CMK (cell line): ENCODE data around the gene TPT1.
A peak's percentile ranks its signal among the peaks of the same experiment; 100 is the strongest.
"Not testable (repeated sequence)": the region's sequence is repeated elsewhere in the genome, so short reads cannot be mapped to it uniquely, and the experiment has no call there.

ENCODE experiments used
- DNase-seq: peaks from one replicate; pipeline ENCODE4 v3.0.0-alpha.2; 2010; ENCODE audit warnings: low read depth

Gene TPT1

GRCh38 chr13:45367358-45367757, 26.4 kb upstream of the TPT1 start:
- no peak for DNase-seq

DNA sequence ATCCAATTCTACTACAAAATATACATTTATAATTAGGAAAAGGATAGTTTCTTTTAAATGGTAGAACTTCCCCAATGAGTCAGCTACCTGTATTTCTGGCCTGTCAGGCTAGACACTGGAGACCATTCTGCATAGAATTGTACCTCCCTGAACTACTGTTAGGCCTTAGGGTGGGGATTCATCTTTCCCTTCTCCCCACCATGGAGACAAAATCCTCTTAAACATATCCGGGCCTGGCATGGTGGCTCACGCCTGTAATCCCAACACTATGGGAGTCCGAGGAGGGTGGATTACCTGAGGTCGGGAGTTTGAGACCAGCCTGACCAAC, 24.5 kb upstream of the TPT1 start:
- DNase-seq, result no peak

DNA sequence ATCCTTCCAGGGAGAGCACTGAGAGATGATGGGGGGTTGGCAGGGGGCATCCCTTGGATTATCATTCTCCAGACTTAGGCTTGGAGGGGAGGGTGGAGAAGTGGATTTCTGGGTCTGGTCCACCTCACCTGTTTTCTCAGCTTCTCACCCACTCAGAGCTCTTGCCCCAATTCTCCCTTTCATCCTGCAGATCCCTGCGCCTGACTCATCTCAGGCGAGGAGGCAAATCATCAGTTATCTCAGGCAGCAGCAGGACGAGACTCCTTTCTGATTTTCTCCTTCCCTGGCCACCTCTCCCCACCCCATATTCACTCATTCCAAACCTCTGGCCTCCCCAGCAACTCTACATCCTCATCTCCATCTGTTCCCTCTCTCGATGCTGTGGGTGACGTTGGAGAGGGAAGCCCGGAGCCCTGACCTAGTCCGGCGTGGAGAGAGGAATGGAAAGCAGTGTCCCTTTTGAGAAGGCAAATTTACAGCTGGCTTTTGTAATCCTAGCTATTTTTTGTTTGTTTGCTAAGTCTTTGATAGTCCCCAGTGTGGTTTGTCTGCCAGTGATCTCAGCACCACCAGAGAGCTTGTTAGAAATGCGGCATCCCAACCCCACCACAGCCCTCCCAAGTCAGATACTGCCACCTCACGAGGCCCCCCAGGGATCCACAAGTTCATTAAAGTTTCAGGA, 24.0 kb upstream of the TPT1 start:
- DNase-seq, result no peak

DNA sequence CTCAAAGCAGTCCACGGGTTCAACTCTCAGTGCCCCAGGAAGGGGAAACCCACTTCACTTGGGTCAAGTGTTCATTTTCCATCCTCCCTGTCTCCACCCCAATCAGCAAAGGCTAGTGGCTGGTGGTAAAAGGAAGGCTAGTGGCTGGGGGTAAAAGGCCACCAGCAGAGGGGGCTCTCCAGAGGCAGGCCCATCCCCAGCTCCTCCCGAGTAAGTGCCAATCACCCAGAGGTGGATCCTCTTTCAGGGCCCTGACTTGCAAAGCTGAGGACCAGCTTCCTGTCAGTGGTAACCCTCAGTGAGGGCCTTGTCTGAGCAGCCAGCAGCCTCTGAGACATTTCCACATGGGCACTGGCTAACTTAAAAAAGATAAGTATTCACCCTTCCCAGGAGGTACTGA, 22.0 kb upstream of the TPT1 start:
- peak; percentile 39 for DNase-seq

- DNase-seq, result no peak
Measured at GRCh38 chr13:45361596-45362206, 20.7 kb upstream of the TPT1 start.

DNA sequence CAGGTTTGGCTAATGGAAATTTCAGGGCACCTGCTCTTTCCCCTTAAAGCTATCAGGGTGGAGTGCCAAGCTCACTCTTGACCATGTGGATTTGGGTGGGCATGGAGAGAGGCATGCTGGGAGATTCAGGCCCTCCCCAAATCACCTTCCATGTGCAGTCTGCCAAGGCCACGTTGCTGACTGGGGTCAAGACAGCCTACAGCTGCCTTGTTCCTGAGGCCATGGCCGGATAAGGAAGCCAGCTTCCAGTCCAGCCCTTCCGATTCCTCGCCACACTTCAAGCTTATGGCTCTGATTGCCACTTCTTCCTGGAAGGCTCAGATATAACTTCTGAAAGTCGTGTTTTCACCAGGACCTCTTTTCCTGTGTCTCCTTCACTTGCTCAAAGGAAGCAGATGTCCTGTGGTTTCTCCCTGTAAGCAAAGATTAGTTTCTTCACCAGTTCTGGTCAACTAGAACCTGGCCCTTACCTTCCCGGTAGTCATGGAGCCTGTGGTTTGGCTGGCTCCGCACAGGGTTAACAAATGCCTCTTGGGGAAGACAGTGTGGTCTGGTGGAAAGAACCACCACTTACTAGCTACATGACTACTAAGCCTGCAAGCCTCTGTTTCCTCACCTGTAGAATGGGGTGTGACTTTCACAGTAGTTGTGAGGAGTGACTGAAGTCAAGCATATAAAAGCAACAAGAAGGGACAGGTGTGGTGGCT, 16.1 kb upstream of the TPT1 start:
- DNase-seq, result peak; percentile 81

DNA sequence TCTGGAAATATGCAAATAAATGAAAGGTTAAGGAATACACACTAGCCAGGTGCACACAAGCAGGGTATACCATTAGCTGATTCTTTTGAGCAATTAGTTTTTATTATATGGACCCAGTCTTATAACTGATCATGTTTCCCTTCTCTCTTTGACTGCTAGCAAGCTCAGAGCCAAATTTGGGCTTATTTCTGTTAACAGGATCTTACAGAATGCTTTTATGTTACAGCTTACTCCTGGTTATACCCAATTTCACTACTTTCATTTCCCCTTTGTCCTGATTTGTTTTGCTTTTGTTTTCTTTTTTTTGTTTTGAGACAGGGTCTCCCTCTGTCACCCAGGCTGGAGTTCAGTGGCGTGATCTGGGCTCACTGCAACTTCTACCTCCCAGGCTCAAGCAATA, 12.9 kb upstream of the TPT1 start:
- no peak for DNase-seq

GRCh38 chr13:45352031-45352430, 11.0 kb upstream of the TPT1 start:
- DNase-seq, result no peak

GRCh38 chr13:45350152-45350551, 9.2 kb upstream of the TPT1 start:
- DNase-seq, result no peak

GRCh38 chr13:45349438-45349837, 8.5 kb upstream of the TPT1 start:
- no peak for DNase-seq

DNA sequence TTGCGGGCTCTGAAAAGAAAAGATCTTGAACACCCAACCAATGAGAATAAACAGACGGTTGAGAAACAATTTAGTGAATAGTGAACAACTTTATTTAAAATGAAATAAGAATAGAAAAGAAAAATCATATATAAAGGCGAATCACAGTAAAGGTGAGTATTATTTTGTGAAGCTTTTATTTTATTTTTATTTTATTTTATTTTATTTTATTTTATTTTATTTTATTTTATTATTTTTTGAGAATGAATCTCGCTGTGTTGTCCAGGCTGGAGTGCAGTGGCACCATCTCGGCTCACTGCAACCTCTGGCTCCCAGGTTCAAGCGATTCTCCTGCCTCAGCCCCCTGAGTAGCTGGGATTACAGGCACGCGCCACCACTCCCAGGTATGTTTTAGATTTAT, 3.1 kb upstream of the TPT1 start:
- not testable (repeated sequence) for DNase-seq

GRCh38 chr13:45343102-45343501, 2.1 kb upstream of the TPT1 start:
- not testable (repeated sequence) for DNase-seq

GRCh38 chr13:45342668-45343067, 1.7 kb upstream of the TPT1 start:
- not testable (repeated sequence) for DNase-seq

DNA sequence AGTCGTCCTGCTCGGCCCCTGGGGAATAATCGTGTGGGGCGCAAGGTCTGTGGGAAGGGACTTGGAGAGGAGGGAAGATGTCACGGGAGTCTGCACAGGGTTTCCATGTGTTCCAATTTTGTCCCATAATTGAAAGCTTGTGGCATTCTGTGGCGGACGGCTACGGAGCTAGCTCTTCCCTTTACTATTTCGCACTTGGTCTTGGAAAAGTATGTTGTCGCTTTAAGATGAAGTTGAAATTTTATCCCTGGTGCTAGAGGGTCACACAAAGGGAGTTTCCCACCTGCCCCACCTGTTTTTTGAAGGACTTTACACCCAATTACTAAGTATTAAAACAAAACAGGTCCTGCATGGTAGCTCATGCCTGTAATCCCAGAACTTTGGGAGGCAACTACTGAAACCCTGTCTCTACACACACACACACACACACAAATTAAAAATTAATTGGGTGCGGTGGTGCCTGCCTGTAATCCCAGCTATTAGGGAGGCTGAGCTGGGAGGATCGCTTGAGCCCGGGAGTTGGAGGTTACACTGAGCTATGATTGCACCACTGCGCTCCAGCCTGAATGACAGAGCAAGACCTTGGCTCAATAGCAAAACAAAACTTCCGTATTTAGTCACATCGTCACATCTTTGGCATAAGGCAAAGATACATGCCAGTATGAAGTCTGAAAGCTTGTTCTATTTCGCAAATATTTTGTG, 967 bp upstream of the TPT1 start:
- no peak for DNase-seq

GRCh38 chr13:45340422-45341033, 455 bp downstream of the TPT1 start:
- DNase-seq, result no peak

DNA sequence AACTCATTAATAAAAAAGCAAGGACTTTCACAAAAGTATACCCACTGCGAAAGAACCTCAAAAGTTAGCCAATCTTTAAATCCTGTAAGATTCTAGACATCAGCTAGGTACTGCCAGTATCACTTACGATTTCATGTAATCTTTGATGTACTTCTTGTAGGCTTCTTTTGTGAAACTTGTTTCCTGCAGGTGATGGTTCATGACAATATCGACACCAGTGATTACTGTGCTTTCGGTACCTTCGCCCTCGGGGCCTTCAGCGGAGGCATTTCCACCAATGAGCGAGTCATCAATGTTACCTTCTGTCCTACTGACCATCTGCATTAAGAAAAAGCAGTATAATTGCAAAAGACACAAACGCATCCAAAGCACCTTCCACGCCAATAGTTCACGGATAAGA, 1.1 kb downstream of the TPT1 start:
- DNase-seq, result no peak

GRCh38 chr13:45339399-45339798, 1.6 kb downstream of the TPT1 start:
- DNase-seq, result no peak

GRCh38 chr13:45337803-45338202, 3.2 kb downstream of the TPT1 start:
- no peak for DNase-seq

- no peak for DNase-seq
Measured at GRCh38 chr13:45337395-45337794, 3.6 kb downstream of the TPT1 start.

DNA sequence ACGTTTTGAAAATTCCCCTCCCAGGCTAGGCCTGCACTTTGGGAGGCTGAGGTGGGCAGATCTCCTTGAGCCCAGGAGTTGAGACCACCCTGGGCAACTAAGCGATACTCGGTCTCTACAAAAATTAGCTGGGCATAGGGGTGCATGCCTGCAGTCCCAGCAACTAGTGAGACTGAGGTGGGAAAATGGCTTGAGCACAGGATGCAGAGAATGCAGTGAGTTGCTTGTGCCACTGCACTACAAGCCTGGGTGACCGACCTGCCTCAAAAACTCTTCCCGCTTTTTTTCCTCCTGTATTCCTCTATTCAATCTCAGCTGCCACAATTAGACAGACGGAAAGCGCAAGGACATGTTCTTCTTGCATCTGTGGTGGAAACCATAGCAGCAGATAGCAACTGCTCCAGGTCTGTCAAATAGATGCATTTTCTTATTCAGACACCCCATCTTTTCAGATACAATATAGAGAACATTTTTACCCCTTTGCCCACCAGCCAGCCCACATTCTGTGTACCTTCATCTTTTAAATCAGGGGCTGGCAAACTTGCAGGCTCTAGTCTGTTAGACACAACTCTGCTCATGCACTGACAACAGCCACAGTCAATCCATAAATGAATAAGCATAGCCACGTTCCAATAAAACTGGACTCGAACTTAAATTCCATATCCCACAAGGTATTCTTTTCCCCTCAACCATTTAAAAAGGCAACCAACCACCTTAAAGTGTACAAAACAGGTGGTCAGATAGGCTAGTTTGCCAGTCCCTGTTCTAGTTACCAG, 4.8 kb downstream of the TPT1 start:
- DNase-seq, result no peak

- no peak for DNase-seq
Measured at GRCh38 chr13:45335397-45336024, 5.5 kb downstream of the TPT1 start.
